DMS114 treated with DMSO at 0.1 percent for 48 hours (cell line): ENCODE results near the gene SLC8A2.

Experiments
- DNase-seq: peaks from one replicate; lab custom pipeline; 2025; ENCODE audit not compliant: unreplicated experiment; lab: John Stamatoyannopoulos, UW

SLC8A2 gene

GRCh38 chr19:47505506-47505905 is 33.8 kb upstream of the SLC8A2 start:
- no peak for DNase-seq

GRCh38 chr19:47503826-47504150 is 32.1 kb upstream of the SLC8A2 start:
- DNase-seq = no peak

GRCh38 chr19:47503130-47503825 is 31.6 kb upstream of the SLC8A2 start:
- no peak for DNase-seq

- no peak for DNase-seq
These were observed 28.5 kb upstream of the SLC8A2 start for GRCh38 chr19:47499863-47500830.

DNA sequence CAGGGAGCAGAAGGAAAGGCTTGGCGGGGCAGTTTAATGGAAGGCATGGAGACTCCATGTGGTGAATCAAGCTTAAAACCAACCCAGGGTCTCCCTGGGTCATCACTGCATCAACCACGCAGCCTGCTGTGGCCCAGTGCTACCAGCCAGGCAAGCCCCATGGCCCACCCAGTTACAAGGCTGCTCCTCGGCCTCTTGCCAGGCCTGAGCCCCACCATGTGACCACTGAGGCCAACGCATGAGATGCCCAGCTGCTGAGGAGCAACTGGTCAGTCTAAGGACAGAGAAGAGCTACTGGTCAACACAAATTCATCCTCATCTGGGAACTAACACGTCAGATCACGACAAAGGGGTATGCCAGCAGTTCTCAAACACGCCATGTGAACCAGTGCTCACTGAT is 27.7 kb upstream of the SLC8A2 start:
- DNase-seq = no peak

DNA sequence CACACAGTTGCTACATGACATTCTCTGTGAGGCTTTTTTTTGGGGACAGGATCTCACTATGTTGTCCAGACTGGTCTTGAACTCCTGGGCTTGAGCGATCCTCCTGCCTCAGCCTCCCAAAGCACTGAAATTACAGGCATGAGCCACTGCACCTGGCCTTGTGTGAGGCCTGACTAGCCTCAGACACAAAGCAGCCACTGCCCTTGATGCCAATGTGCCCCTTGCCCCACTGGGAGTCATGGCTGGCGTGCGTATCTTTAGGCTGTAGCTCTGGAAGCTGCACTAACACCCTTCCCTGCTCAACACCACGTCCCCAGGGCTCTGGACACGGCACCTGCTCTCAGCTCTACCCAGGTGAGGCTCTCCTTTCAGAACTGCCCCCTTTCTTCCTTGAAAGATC is 26.9 kb upstream of the SLC8A2 start:
- no peak for DNase-seq

- no peak for DNase-seq
These were observed 26.3 kb upstream of the SLC8A2 start for GRCh38 chr19:47497821-47498520.

GRCh38 chr19:47497050-47497766 is 25.5 kb upstream of the SLC8A2 start:
- DNase-seq = no peak

GRCh38 chr19:47495478-47496372 is 24.0 kb upstream of the SLC8A2 start:
- no peak for DNase-seq

GRCh38 chr19:47494729-47495128 is 23.0 kb upstream of the SLC8A2 start:
- DNase-seq = no peak

DNA sequence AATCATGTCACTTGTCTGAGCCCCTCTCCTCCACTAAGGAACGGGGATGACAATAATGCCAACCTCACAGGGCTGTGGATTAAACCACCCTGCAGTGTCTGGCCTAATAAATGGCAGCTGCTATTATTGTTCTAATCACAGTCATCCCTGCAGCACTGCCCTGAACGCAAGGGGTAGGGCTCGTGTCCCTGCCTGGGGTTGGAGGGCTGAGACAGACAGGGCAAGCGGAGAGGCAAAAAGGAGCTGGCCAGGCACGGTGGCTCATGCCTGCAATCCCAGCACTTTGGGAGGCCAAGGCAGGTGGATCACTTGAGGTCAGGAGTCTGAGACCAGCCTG is 22.5 kb upstream of the SLC8A2 start:
- DNase-seq = no peak

- no peak for DNase-seq
These were observed 21.9 kb upstream of the SLC8A2 start for GRCh38 chr19:47493378-47494210.

- DNase-seq = no peak
These were observed 21.1 kb upstream of the SLC8A2 start for GRCh38 chr19:47492571-47493377.

- no peak for DNase-seq
These were observed 20.4 kb upstream of the SLC8A2 start for GRCh38 chr19:47492137-47492533.

- DNase-seq = no peak
These were observed 19.9 kb upstream of the SLC8A2 start for GRCh38 chr19:47491358-47492136.

DNA sequence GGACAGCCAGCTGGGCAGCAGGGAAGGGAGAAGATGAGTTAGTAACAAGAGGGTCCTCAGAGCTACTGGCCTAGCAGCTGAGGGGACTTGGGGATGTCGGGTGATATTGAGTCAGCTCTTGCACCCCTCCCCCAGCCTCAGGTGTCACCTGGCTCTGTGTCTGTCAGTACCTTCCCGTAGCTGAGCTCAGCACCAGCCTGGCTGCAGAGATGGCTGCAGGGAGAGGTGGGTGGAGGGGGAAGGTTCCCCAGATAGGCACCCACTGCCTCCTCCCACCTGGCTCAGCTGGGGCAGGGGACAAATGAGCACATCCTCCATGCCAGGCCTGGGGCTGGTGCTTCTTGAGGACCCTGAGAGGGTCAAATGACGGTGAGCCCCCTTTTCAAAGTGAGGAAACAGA is 19.2 kb upstream of the SLC8A2 start:
- no peak for DNase-seq

DNA sequence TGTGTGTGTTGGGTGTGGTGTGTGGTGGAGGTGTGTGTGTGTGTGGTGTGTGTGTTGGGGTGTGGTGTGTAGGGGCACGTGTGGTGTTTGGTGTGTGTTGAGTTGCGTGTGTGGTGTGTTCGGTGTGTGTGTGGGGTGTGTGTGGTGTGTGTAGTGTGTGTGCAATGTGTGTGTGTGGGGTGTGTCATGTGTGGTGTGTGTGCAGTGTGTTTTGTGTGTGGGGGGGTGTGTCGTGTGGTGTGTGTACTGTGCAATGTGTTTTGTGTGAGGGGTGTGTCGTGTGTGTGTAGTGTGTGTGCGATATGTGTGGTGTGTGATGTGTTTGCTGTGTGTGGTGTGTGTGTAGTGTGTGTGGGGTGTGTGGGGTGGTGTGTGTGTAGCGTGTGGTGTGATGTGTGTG is 18.3 kb upstream of the SLC8A2 start:
- DNase-seq = no peak
